GM23338 (cell line): Measurements from ENCODE around the gene PCBP4. TPM values are rescaled to one million over a fixed set of nuclear protein-coding genes. Genes with fewer than 3 reads are reported as not detected.

Source experiments
- ATAC-seq: fragments of 200-7000 bp; cut with Tn5 transposase; 3 replicates; pipeline ENCODE4 v1.9.1; 2020
- DNase-seq: peaks from one replicate; pipeline ENCODE4 v3.0.0-alpha.2; 2015; ENCODE audit warnings: low spot score
- H2AFZ ChIP-seq: fragments of 200-600 bp; sonication (generic); 2 replicates; pipeline ENCODE4 v1.8.0; 2016; ENCODE audit warnings: antibody characterized with exemption, mild to moderate bottlenecking, moderate library complexity
- H3F3A ChIP-seq: fragments of 200-600 bp; sonication (generic); replicated peaks from 2 replicates; pipeline ENCODE4 v1.8.0; 2017; ENCODE audit warnings: antibody characterized with exemption, mixed run types, low read depth
- H3K27ac ChIP-seq: fragments of 200-600 bp; sonication (generic); 2 replicates; pipeline ENCODE4 v1.6.1; 2016; ENCODE audit warnings: low read depth
- H3K27me3 ChIP-seq: fragments of 200-600 bp; sonication (generic); 2 replicates; pipeline ENCODE4 v1.8.0; 2016; ENCODE audit warnings: mild to moderate bottlenecking, mixed run types, moderate library complexity; ENCODE audit not compliant: insufficient read depth
- H3K36me3 ChIP-seq: fragments of 200-600 bp; sonication (generic); 2 replicates; pipeline ENCODE4 v1.8.0; 2016; ENCODE audit warnings: mild to moderate bottlenecking; ENCODE audit not compliant: insufficient read depth
- H3K4me1 ChIP-seq: fragments of 200-600 bp; sonication (generic); 2 replicates; pipeline ENCODE4 v1.8.0; 2016; ENCODE audit warnings: mild to moderate bottlenecking, moderate library complexity; ENCODE audit not compliant: insufficient read depth
- H3K4me2 ChIP-seq: fragments of 200-600 bp; sonication (generic); 2 replicates; pipeline ENCODE4 v1.7.1; 2017; ENCODE audit warnings: mixed run types
- H3K4me3 ChIP-seq: fragments of 200-600 bp; sonication (generic); 2 replicates; pipeline ENCODE4 v1.6.1; 2016; ENCODE audit warnings: mixed run types
- H3K79me2 ChIP-seq: fragments of 200-600 bp; sonication (generic); replicated peaks from 2 replicates; pipeline ENCODE4 v1.8.0; 2017; ENCODE audit warnings: mild to moderate bottlenecking; ENCODE audit not compliant: insufficient read depth
- H3K9me2 ChIP-seq: fragments of 200-600 bp; sonication (generic); 2 replicates; pipeline ENCODE4 v1.8.0; 2017; ENCODE audit not compliant: insufficient read depth
- H4K20me1 ChIP-seq: fragments of 200-600 bp; sonication (generic); replicated peaks from 2 replicates; pipeline ENCODE4 v1.8.0; 2017; ENCODE audit warnings: mild to moderate bottlenecking; ENCODE audit not compliant: insufficient read depth
- H3K27ac Mint-ChIP-seq: 2 replicates; pipeline ENCODE4 v1.8.0; 2020; ENCODE audit warnings: inconsistent platforms, mild to moderate bottlenecking, moderate library complexity, mixed read lengths
- H3K27me3 Mint-ChIP-seq: 3 replicates; pipeline ENCODE4 v1.8.0; 2022; ENCODE audit warnings: low read depth, mild to moderate bottlenecking, moderate library complexity, mixed read lengths, inconsistent platforms; ENCODE audit not compliant: insufficient read depth, poor library complexity
- H3K36me3 Mint-ChIP-seq: 3 replicates; pipeline ENCODE4 v1.8.0; 2021; ENCODE audit warnings: low read depth, mild to moderate bottlenecking, inconsistent platforms, moderate library complexity, mixed read lengths
- H3K4me1 Mint-ChIP-seq: 3 replicates; pipeline ENCODE4 v1.8.0; 2020; ENCODE audit warnings: mild to moderate bottlenecking, inconsistent platforms, mixed read lengths
- H3K4me3 Mint-ChIP-seq: 3 replicates; pipeline ENCODE4 v1.8.0; 2021; ENCODE audit warnings: moderate library complexity, mild to moderate bottlenecking, inconsistent platforms, mixed read lengths
- H3K9me3 Mint-ChIP-seq: 3 replicates; pipeline ENCODE4 v1.8.0; 2020; ENCODE audit warnings: moderate library complexity, mild to moderate bottlenecking, inconsistent platforms, mixed read lengths
- CTCF ChIP-seq, 2 experiments: fragments of 200-600 bp in 1 of 2; sonication (generic) in 1 of 2; conservative IDR thresholded peaks; 2 replicates each; pipeline versions ENCODE4 v1.5.1 to v1.6.1; 2016 to 2017; ENCODE audit warnings: antibody characterized with exemption in 2 of 2, low read depth in 2 of 2, mild to moderate bottlenecking in 2 of 2, moderate library complexity in 1 of 2
- ETS1 ChIP-seq: IDR thresholded peaks from 2 replicates; pipeline ENCODE4 v1.6.1; 2016; ENCODE audit warnings: antibody characterized with exemption
- EZH2 ChIP-seq: fragments of 200-600 bp; sonication (generic); IDR thresholded peaks from one replicate; pipeline ENCODE4 v1.8.0; 2017; ENCODE audit warnings: antibody characterized with exemption, mild to moderate bottlenecking, low read depth; ENCODE audit not compliant: unreplicated experiment
- JUNB ChIP-seq: IDR thresholded peaks from one replicate; pipeline ENCODE4 v1.6.1; 2016; ENCODE audit warnings: antibody characterized with exemption; ENCODE audit not compliant: unreplicated experiment
- NANOG ChIP-seq: IDR thresholded peaks from 2 replicates; pipeline ENCODE4 v1.6.1; 2016; ENCODE audit warnings: antibody characterized with exemption, borderline replicate concordance
- POLR2AphosphoS5 ChIP-seq: IDR thresholded peaks from 2 replicates; pipeline ENCODE4 v1.6.1; 2016; ENCODE audit warnings: antibody characterized with exemption, low read depth
- REST ChIP-seq: IDR thresholded peaks from one replicate; pipeline ENCODE4 v1.6.1; 2018; ENCODE audit warnings: antibody characterized with exemption; ENCODE audit not compliant: unreplicated experiment
- STAT1 ChIP-seq: IDR thresholded peaks from one replicate; pipeline ENCODE4 v1.6.1; 2016; ENCODE audit warnings: antibody characterized with exemption; ENCODE audit not compliant: unreplicated experiment
- ZNF114 ChIP-seq: fragments of 250-450 bp; sonication (Bioruptor Pico); IDR thresholded peaks from 2 replicates; pipeline ENCODE4 v1.5.0; 2020; ENCODE audit warnings: mild to moderate bottlenecking, moderate library complexity
- ZNF331 ChIP-seq: fragments of 250-450 bp; sonication (Bioruptor Pico); IDR thresholded peaks from 2 replicates; pipeline ENCODE4 v1.5.0; 2020; ENCODE audit warnings: low read depth, mild to moderate bottlenecking, moderate library complexity
- ZNF462 ChIP-seq: fragments of 250-450 bp; sonication (Bioruptor Pico); IDR thresholded peaks from 2 replicates; pipeline ENCODE4 v1.5.0; 2020; ENCODE audit warnings: mild to moderate bottlenecking, moderate library complexity
- polyA plus RNA-seq: library from polyadenylated mRNA; unstranded; fragments of >200 nt; fragmentation: Nextera tagmentation; extraction: Ambion mirVana; gene quantifications from 2 replicates; pipeline ENCODE4 v1.2.1, GENCODE V29; 2016
- total RNA-seq: library from RNA; depleted of rRNA; stranded (reverse); fragments of >200 nt; shearing (Covaris generic); gene quantifications from 2 replicates; pipeline ENCODE4 v1.2.3, GENCODE V29; 2014

PCBP4 gene
- total and polyA plus RNA-seq, 2 experiments from 2014 or later, result 11.8 to 37.6 TPM

GRCh38 chr3:51966016-51966415 lies 1.2 kb downstream of the PCBP4 start:
- Histone ChIP-seq H3F3A (peaks cover 13% of the 10 kb centered on the region; the same call in 1 of the 2 replicates), H3K9me2 (no peaks in the 10 kb centered on the region), H3K4me3 (peak overlapping the region; percentile 62; the same call in 1 of the 2 replicates), H3K4me1 (peaks cover 37% of the 10 kb centered on the region), H4K20me1 (no peaks in the 10 kb centered on the region), H3K27ac (no peak overlapping the region), H3K4me2 (peak overlapping the region; percentile 85), H3K36me3 (no peaks in the 10 kb centered on the region), H3K27me3 (peaks cover 9% of the 10 kb centered on the region; the same call in 1 of the 2 replicates), H3K79me2 (no peaks in the 10 kb centered on the region), H2AFZ (no peak overlapping the region)
- DNase-seq (no peak), ATAC-seq (no peak)
- H3K4me1 Mint-ChIP-seq, result peaks cover 60% of the 10 kb centered on the region
- H3K36me3 Mint-ChIP-seq, result peaks cover 7% of the 10 kb centered on the region; the same call in 1 of the 3 replicates
- H3K27ac Mint-ChIP-seq, result no peak overlapping the region
- TF ChIP-seq ETS1 (no peak), NANOG (no peak), ZNF462 (no peak), ZNF331 (no peak), JUNB (no peak), EZH2 (no peak), REST (no peak), ZNF114 (CRISPR knock-in tag) (no peak), POLR2AphosphoS5 (no peak), STAT1 (no peak), CTCF (conservative IDR thresholded peaks at IDR 0.05; ENCODE audit: low read depth in 2 of 2) (no peak)
- H3K9me3 Mint-ChIP-seq, result no peaks in the 10 kb centered on the region; the same call in 2 of the 3 replicates
- H3K4me3 Mint-ChIP-seq, result peak overlapping the region; percentile 79
- H3K27me3 Mint-ChIP-seq, result peaks cover 32% of the 10 kb centered on the region
